ENCODE measurements around the gene GHRH.

The GHRH gene, protein sequence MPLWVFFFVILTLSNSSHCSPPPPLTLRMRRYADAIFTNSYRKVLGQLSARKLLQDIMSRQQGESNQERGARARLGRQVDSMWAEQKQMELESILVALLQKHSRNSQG

DNA sequence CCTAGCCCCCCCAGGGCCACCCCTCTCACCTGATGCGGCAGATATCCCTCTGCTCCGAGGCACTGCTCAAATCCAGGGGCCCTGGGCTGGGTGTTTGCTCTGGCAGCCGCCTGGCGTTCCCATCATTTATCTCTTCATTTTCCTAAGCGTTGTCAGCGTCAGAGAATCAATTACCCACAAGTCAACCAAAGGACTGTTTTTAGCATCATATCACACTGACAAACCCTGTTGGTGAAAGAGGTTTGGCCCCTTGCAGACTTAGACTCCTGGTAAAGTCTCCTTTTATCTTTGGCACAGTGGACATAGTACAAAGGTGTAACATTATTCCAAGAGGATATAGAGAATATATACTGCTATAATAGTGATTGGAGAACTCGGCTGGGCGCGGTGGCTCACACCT, at the start of gene GHRH:
Gene GHRH, minus strand, starts transcription at position 101 of the 400 bp plus-strand sequence. CDS start 4,925 bp downstream, outside the sequence.
- DNase-seq: no peak

DNA sequence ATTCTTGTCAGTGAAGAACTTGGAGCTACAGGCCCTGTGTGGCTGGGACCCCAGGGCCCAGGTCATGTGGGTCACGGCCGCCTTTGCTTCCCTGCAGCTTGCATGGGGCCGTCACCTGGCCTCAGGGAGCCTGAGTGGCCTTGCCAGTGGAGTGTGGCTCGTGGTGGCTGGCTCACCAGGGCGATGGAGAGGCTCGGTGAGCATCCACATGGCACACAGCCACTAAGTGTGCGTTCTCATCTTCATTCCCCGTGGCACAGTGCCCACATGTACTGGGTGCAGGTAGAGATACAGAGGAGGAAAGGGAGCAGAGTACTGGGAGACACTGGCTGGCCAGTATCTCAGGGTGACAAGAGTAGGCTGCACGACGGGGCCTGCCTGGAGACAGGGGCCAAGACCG, 49.3 kb upstream of the GHRH start:
- DNase-seq: no peak

GRCh38 chr20:37309936-37310590, 48.4 kb upstream of the GHRH start:
- no peak for DNase-seq

- no peak for DNase-seq
Observed at GRCh38 chr20:37309290-37309689, 47.7 kb upstream of the GHRH start.

DNA sequence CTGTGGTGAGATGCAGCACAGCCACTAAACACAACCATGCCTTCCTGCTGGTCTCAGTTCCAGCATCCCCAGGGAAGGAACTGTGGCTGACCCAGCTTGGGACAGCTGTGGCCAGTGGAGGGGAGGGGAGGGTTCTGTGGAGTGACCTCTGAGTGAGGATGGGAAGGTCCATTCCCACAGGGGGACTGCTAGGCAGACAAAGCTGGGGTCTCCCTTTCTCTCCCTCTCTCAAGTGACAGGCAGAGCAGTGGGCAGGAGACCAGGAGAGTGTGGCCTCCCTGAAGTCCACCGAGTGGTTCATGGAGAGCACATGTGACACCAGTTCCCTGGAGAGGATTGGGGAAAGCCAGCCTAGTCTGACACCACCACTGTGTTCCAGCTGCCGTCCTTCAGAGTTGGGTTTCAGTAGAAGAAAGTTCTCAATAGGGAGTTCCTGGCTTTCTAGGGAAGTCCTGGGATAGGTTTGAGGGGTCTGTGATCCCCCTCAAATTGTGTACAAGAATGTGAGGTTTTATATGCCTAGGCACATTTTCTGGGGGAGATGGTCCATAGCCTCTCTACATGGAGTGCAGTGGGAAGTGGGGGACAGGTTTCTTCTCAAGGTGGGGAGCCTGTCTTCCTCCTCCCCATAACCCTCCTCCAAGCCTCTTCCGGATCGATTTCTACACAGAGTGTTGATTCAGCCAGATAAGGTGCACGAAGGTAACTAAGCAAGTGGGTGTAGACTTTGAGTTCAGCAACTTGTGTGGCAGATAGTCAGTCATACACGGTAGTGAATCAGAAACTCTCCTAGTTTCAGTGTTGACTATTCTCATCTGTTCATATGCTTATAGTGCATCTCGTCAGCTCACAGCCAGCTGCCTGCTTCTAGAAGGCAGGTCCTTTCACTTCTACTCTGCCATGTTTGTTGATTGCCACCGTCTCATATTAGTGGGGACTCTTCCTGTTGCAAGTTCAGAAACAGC, 46.8 kb upstream of the GHRH start:
- DNase-seq: no peak

- DNase-seq: no peak
Observed at GRCh38 chr20:37305839-37306238, 44.2 kb upstream of the GHRH start.

- no peak for DNase-seq
Observed at GRCh38 chr20:37305079-37305478, 43.5 kb upstream of the GHRH start.

DNA sequence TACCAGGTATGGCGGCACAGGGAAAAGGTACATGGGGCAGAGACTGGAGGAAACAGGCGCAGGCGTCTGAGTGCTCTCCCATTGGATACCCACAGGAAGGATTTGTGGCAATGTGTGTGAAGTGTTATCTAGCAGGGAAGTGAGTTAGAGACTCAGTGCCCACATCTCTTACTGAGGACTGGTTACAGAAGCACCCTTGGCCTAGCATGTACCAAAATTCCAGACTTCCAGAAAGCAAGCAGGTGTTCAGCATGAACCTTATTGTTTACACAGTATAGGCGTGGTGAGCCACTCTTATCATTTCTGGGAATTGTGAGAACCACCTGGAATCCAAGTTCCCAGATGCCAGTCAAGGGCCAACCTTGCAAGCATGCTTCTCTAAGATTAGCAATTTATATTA, 42.0 kb upstream of the GHRH start:
- DNase-seq: no peak

- DNase-seq: no peak
Observed at GRCh38 chr20:37302981-37303380, 41.4 kb upstream of the GHRH start.

DNA sequence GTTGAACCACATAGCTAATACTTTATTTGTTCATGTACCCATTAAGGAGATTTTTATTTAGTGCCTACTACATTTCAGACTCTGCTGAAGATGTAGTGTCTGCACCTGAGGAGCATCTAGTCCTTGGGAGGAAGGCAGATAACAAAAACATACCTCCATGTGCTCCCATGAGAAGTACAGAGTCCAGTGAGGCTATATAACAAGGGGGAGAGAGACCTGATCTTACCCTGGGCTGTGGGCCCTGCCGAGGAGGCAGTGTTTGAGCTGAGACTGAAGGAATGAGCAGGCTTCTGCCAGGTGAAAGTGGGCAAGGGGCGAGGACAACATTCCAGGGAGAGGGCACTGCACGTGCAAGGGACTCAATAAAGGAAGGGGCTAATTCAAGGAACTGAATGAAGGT, 39.9 kb upstream of the GHRH start:
- no peak for DNase-seq

DNA sequence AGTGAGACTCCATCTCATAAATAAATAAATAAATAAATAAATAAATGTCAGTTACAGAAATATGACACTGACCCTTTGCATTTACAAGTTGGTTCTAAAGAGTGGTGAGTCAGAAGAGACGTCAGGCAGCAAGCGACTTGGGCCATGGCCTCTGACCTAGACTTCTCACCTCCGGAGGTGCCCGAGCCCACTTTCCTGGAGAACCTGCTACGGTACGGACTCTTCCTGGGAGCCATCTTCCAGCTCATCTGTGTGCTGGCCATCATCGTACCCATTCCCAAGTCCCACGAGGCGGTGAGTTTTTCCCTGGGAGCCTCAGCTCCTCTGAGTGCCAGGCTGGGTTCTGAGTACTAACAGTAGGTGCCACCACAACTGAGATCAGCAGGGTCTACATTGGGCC, 39.5 kb upstream of the GHRH start:
- no peak for DNase-seq

DNA sequence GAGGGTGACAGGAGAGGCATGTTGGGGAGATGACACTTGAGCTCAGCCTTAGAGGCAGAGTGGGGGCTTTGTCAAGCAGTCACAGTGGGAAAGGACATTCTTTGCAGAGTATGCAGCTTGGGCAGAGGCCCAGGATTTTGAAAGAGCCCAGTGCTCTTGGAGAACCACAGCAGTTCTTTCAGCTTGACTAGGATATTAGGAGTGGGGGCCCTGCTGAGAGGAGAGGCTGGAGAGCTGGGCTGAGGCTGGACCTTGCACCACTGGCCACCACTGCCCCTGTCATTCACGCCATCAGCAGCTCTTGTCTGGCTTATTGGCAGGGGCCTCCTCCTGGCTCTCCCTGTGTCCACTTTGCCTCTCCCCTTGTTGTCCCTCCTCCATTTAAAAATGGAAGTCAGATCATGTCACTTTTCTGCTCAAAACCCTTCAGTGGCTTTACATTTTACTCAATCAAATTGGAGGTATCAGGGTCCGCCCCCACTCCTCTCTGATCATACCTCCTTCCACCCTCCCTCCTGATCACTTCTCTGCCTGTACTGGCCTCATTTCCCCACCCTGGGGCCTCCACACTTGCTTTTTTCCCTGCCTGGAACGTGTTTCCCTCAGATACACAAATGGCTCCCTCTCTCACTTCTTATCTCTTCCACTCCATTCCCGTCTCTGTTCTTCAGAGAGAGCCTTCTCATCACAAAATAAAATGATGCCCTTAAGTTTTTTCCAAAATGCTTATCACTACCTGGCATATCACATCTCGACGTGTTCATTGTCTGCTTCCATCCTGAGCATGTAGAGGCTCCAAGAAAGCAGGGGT, 38.3 kb upstream of the GHRH start:
- no peak for DNase-seq

GRCh38 chr20:37298190-37298939, 36.8 kb upstream of the GHRH start:
- DNase-seq: no peak

DNA sequence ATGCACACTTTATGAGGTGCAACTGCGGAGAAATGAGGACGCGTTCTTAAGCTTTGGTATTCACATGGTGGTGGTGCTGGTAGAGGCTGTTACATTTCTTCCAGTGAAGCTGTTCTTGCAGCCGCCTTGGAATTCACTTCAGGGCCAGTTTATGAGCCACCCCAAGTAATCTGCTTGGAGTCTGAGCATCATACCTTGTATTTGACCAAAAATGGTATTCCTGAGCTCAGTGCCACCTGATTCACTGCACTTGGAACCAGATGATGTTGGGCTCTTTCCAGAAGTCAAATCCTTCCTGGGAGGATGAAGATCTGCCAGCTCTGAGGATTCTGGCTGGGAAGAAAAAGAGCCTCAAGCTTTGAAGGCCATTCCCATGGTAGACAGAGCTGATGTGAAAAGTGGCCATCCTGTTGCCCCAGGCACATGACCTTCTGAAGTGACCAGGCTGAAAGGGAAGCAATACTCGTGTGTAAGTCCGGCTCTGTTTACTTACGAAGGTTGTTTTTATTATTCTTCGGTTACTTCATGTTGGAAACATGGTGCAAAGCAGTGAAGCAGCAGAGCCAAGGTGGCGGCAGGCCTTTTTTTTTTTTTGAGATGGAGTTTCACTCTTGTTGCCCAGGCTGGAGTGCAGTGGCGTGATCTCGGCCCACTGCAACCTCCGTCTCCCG, 35.6 kb upstream of the GHRH start:
- no peak for DNase-seq

- DNase-seq: no peak
Observed at GRCh38 chr20:37296371-37296770, 34.8 kb upstream of the GHRH start.

- no peak for DNase-seq
Observed at GRCh38 chr20:37295595-37295994, 34.0 kb upstream of the GHRH start.

- DNase-seq: no peak
Observed at GRCh38 chr20:37295001-37295400, 33.4 kb upstream of the GHRH start.

DNA sequence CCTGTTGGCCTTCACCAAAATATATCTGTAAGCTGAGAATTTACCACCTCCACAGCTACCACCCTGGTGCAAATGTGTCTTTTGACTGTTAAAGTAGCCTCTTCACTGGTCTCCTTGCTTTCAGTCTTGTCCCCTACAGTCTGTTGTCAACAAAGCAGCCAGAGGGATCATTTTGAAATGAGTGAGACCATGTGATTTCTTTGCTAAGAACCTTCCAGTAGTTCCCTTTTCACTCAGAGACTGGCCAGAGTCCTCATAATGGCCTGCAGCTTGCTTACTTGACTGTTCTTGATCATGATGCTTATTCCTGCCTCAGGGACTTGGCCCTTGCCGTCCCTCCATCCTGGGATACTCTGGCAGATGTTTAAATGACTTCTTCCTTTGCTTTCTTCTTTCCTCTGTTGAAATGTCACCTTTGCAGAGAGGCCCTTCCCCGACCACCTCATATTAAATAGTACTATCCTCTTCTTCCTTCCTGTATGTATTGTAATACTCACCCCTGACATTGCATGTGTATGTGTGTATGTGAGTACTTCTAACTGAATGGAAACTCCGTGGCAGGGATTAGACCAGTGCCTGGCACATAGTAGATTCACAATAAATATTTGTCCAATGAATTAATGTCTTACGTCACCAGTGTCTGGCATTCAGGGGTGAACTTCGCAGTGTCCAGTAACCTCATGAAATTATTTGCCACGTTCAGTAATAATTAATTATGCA, 32.8 kb upstream of the GHRH start:
- no peak for DNase-seq

DNA sequence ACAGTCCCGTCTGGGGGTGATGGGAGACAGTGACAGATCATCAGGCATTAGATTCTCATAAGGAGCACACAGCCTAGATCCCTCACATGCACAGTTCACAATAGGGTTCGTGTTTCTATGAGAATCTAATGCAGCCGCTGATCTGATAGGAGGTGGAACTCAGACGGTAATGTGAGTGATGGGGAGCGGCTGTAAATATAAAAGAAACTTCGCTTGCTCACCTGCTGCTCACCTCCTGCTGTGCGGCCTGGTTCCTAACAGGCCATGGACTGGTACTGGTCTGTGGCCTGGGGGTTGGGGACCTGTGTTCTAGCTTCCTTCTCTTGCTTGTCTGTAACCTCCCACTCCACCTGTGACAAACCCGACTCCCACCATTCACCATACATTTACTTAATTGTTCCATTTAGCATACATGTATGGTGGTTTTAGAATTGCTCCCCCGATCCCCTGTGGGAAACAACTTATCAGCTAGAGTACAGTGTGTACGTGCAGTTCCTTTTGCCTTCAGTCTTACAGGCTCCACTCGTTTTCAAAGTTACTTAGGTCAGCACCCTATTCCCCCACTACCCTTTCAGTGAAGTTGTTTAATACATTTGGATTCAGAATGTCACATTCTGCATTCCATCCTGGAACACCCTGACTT, 31.8 kb upstream of the GHRH start:
- no peak for DNase-seq

DNA sequence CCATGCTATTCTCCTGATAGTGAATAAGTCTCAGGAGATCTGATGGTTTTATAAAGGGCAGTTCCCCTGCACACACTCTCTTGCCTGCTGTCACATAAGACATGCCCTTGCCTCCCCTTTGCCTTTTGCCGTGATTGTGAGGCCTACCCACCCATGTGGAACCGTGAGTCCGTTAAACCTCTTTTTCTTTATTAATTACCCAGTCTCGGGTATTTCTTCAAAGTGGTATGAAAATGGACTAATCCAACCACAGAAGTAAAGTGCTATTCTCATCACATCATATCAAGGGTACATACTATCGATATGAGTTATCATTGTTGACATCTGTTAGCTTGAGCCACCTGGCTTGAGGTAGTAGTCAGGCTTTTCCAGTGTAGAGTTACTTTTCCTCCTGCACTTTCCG, 30.1 kb upstream of the GHRH start:
- no peak for DNase-seq
